ENCODE data around the gene ZNF511. TPM values are rescaled to one million over a fixed set of nuclear protein-coding genes. Genes with fewer than 3 reads are reported as not detected.

The ZNF511 gene
- total RNA-seq, 4 donors from 2014 or later = 23.1 to 45.5 (median 30.0) TPM

DNA sequence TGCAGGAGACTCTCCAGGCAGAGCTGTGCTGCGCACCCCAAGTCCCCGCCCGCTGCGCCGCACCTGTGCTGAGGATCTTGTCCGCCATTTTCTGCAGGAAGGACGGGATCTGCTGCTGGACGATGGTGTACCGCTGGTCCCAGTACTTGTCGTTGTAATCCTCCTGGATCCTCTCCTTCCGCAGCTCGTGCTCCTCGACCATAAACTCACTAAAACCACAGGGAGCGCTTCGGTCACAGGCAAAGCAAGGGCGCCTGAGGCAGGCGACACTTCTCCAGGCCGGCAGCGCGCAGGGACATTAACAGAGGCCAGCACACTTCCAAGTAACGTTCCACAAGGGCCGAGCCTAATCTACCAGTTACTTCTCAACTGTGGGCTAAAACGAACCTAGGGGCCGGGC, 19.0 kb upstream of the ZNF511 start:
- H3K9me3 ChIP-seq = no peaks in the 10 kb centered on the region
- H3K27me3 ChIP-seq = no peaks in the 10 kb centered on the region
- no peaks in the 10 kb centered on the region for H3K4me1 ChIP-seq
- no peaks in the 10 kb centered on the region for H3K36me3 ChIP-seq
- no peak for DNase-seq
- intact Hi-C loops (cut with DNase I; ENCODE audit: low total_unique reads) = no loop called here
- H3K4me3 ChIP-seq = no peak overlapping the region
- no peak overlapping the region for H3K27ac ChIP-seq
- TF ChIP-seq, protein P1, sequence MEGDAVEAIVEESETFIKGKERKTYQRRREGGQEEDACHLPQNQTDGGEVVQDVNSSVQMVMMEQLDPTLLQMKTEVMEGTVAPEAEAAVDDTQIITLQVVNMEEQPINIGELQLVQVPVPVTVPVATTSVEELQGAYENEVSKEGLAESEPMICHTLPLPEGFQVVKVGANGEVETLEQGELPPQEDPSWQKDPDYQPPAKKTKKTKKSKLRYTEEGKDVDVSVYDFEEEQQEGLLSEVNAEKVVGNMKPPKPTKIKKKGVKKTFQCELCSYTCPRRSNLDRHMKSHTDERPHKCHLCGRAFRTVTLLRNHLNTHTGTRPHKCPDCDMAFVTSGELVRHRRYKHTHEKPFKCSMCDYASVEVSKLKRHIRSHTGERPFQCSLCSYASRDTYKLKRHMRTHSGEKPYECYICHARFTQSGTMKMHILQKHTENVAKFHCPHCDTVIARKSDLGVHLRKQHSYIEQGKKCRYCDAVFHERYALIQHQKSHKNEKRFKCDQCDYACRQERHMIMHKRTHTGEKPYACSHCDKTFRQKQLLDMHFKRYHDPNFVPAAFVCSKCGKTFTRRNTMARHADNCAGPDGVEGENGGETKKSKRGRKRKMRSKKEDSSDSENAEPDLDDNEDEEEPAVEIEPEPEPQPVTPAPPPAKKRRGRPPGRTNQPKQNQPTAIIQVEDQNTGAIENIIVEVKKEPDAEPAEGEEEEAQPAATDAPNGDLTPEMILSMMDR (IDR thresholded peaks at IDR 0.05) = no peak
- TF ChIP-seq POLR2A (IDR thresholded peaks at IDR 0.05) = no peak

DNA sequence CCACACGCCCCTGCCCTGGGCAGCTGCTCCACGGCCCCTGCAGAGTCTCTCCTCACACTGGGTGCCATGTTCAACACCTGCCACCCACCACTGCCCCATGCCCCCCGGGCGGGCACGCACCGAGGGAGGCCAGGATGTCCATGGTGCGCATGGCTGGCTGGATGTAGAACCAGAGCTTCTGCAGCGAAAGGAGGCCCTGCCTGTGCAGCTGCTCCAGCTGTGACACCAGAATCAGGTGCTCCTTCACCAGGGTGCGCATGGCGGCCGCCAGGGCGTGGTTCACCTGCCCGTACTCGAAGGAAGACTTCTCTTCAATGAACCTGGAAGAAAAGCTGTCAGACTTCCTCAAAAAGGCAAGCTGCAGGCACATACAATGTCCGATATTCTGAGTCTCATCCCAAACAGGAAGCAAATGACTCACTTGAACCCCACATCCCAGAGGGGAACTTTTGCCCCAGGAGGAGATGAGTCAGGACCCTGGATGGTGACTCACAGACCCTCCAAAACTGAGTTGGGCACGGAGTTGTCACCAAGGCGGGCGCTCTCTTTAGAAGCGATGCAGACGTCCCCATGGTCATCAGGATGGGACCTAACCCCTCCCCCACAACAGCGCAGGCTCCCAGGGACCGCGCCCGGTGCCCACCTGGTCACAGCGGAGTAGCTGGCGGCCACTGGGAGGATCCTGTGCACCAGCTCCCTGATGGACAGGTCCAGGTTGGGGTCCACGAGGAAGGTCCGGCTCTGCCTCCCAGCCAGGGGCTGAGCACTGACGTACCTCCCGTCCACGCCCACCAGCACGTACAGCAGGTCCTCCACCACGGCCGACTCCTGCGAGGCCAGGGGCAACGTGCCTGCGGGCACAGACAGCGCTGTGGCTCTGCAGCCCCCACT, 15.6 kb upstream of the ZNF511 start:
- intact Hi-C loops (cut with DNase I; ENCODE audit: low total_unique reads) = no loop called here
- no peak overlapping the region for H3K27ac ChIP-seq
- no peaks in the 10 kb centered on the region for H3K4me1 ChIP-seq
- DNase-seq = no peak
- H3K9me3 ChIP-seq = no peaks in the 10 kb centered on the region
- H3K4me3 ChIP-seq = no peak overlapping the region
- H3K27me3 ChIP-seq = no peaks in the 10 kb centered on the region
- TF ChIP-seq, protein P1 (IDR thresholded peaks at IDR 0.05) = no peak
- no peak for TF ChIP-seq POLR2A (IDR thresholded peaks at IDR 0.05)
- H3K36me3 ChIP-seq = no peaks in the 10 kb centered on the region

DNA sequence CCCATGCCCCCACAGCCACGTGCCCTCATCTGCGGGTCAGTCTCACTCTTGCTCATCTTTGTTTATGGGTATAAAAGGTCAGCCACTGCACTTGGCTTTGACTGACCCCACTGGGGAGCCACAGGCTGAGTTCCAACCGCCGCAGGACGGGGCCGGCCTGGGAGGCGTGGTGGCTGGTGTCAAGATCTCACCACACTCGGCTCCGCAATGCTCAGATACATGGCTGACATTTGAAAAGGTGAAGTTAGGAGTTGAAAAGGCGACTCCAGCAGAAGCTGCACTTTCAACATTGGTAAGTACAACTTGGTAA, 14.9 kb upstream of the ZNF511 start:
- TF ChIP-seq, protein P1 (IDR thresholded peaks at IDR 0.05) = no peak
- TF ChIP-seq POLR2A (IDR thresholded peaks at IDR 0.05) = no peak
- intact Hi-C loops (cut with DNase I; ENCODE audit: low total_unique reads) = no loop called here
- Histone ChIP-seq H3K4me3 (no peak overlapping the region), H3K36me3 (no peaks in the 10 kb centered on the region), H3K27me3 (no peaks in the 10 kb centered on the region), H3K27ac (no peak overlapping the region), H3K4me1 (no peaks in the 10 kb centered on the region), H3K9me3 (no peaks in the 10 kb centered on the region)
- DNase-seq = no peak

DNA sequence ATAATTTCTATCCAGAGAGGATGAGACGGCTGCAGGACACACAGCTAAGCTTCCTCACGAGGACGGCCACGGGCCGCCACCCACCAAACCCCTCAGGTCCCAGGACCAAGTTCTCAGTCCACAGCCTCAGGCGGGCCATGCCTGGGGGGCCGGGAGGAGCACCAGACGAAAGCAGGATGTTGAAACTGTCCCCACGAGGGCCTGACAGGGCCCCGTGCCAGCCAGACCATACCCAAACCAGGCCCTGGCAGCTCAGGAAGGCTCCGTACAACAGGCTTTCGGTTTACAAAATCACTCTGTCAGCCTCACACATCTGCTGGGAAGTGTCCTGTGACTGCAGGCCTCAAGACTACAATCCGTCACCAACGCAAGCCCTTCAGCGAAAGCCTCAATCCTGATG, 14.5 kb upstream of the ZNF511 start:
- TF ChIP-seq, protein P1 (IDR thresholded peaks at IDR 0.05) = no peak
- no peak for TF ChIP-seq POLR2A (IDR thresholded peaks at IDR 0.05)
- H3K36me3 ChIP-seq = no peaks in the 10 kb centered on the region
- H3K27ac ChIP-seq = no peak overlapping the region
- no peaks in the 10 kb centered on the region for H3K27me3 ChIP-seq
- DNase-seq = no peak
- no peak overlapping the region for H3K4me3 ChIP-seq
- H3K4me1 ChIP-seq = no peaks in the 10 kb centered on the region
- no peaks in the 10 kb centered on the region for H3K9me3 ChIP-seq
- intact Hi-C loops (cut with DNase I; ENCODE audit: low total_unique reads) = no loop called here

DNA sequence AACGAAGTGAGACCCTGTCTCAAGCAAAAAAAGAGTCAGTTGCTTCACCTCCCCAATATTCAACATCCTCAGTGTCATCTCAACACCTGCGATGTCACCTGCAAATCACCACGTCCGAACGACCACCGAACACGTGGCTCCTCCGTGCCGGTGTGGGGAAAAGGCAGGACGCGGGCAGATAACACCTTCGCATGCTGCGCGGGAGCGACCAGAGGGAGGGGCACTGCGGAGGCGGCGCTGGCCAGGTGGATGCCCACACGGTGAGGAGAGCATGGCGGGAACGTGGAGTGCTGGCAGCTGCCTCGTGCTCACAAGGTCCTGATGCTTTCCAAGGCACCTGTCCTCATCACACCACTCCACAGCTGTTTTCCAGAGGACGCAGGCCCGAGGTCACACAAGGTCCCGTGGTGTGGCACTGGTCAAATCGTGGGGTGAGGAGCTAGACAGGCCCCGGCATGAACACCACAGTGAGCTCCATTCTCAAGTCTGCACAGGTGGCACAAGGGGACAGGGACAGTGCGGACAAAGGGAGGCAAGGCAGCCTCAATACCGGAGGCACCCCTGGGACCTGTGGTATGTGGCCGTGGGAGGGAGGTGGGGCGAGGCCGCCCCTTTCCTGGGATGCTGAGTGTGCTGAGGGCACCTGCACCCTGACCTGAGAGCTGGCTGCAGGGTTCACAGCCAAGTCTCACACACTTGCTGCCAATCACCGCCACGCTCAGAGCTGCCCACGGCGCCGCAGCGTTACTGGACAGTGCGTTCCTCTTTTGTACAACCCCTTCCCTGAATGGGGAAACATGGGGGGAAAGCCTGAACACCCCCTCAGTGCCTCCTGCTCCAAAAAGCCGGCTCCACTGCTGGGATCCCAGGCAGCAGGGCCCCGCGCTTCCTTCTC, 13.0 kb upstream of the ZNF511 start:
- no peak overlapping the region for H3K4me3 ChIP-seq
- H3K36me3 ChIP-seq = no peaks in the 10 kb centered on the region
- H3K27me3 ChIP-seq = no peaks in the 10 kb centered on the region
- no peaks in the 10 kb centered on the region for H3K9me3 ChIP-seq
- TF ChIP-seq, protein P1 (IDR thresholded peaks at IDR 0.05) = no peak
- no peak for TF ChIP-seq POLR2A (IDR thresholded peaks at IDR 0.05)
- intact Hi-C loops (cut with DNase I; ENCODE audit: low total_unique reads) = no loop called here
- no peaks in the 10 kb centered on the region for H3K4me1 ChIP-seq
- DNase-seq = no peak
- H3K27ac ChIP-seq = no peak overlapping the region

All from uterus (tissue), 4 donors.